Type B pancreatic cell (in vitro differentiated cells): ENCODE results near the gene TMEM37. TPM values are rescaled to one million over a fixed set of nuclear protein-coding genes. Genes with fewer than 3 reads are reported as not detected.

Experiments
- DNase-seq: peaks from one replicate; pipeline ENCODE4 v3.0.0; 2021; ENCODE audit warnings: mixed read lengths; ENCODE audit not compliant: unreplicated experiment; ENCODE audit errors: extremely low spot score
- H3K27ac Mint-ChIP-seq: 2 replicates; pipeline ENCODE4 v1.8.0; 2021; ENCODE audit warnings: mild to moderate bottlenecking, mixed read lengths
- H3K27me3 Mint-ChIP-seq: 2 replicates; pipeline ENCODE4 v1.8.0; 2021; ENCODE audit warnings: mixed read lengths
- H3K36me3 Mint-ChIP-seq: 2 replicates; pipeline ENCODE4 v1.8.0; 2021; ENCODE audit warnings: mixed read lengths
- H3K4me1 Mint-ChIP-seq: one replicate; pipeline ENCODE4 v1.8.0; 2021; ENCODE audit warnings: mixed read lengths; ENCODE audit not compliant: unreplicated experiment
- H3K4me3 Mint-ChIP-seq: 2 replicates; pipeline ENCODE4 v1.8.0; 2021; ENCODE audit warnings: mild to moderate bottlenecking, mixed read lengths
- H3K9me3 Mint-ChIP-seq: 2 replicates; pipeline ENCODE4 v1.8.0; 2021; ENCODE audit warnings: mixed read lengths
- total RNA-seq: library from RNA; stranded (reverse); gene quantifications from 2 replicates; pipeline ENCODE4 v1.2.1, GENCODE V29; 2021; ENCODE audit warnings: low replicate concordance
- TF ChIP-seq, protein P1 (sequence below): fragments of 200-600 bp; sonication (generic); conservative IDR thresholded peaks from 2 replicates; pipeline ENCODE4 v1.5.0; 2021; ENCODE audit warnings: antibody characterized with exemption, mild to moderate bottlenecking

TMEM37 gene
- total RNA-seq, 1 donor from 2014 or later = 11.8 TPM

- Mint-ChIP-seq H3K9me3 (no peaks in the 10 kb centered on the region), H3K27ac (no peak overlapping the region), H3K4me1 (peaks cover 53% of the 10 kb centered on the region), H3K4me3 (no peak overlapping the region), H3K27me3 (peaks cover 9% of the 10 kb centered on the region), H3K36me3 (no peaks in the 10 kb centered on the region)
- TF ChIP-seq, protein P1, sequence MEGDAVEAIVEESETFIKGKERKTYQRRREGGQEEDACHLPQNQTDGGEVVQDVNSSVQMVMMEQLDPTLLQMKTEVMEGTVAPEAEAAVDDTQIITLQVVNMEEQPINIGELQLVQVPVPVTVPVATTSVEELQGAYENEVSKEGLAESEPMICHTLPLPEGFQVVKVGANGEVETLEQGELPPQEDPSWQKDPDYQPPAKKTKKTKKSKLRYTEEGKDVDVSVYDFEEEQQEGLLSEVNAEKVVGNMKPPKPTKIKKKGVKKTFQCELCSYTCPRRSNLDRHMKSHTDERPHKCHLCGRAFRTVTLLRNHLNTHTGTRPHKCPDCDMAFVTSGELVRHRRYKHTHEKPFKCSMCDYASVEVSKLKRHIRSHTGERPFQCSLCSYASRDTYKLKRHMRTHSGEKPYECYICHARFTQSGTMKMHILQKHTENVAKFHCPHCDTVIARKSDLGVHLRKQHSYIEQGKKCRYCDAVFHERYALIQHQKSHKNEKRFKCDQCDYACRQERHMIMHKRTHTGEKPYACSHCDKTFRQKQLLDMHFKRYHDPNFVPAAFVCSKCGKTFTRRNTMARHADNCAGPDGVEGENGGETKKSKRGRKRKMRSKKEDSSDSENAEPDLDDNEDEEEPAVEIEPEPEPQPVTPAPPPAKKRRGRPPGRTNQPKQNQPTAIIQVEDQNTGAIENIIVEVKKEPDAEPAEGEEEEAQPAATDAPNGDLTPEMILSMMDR = no peak
- DNase-seq = peak; percentile 47
Observed at GRCh38 chr2:119484834-119485233, 53.2 kb downstream of the TMEM37 start.

DNA sequence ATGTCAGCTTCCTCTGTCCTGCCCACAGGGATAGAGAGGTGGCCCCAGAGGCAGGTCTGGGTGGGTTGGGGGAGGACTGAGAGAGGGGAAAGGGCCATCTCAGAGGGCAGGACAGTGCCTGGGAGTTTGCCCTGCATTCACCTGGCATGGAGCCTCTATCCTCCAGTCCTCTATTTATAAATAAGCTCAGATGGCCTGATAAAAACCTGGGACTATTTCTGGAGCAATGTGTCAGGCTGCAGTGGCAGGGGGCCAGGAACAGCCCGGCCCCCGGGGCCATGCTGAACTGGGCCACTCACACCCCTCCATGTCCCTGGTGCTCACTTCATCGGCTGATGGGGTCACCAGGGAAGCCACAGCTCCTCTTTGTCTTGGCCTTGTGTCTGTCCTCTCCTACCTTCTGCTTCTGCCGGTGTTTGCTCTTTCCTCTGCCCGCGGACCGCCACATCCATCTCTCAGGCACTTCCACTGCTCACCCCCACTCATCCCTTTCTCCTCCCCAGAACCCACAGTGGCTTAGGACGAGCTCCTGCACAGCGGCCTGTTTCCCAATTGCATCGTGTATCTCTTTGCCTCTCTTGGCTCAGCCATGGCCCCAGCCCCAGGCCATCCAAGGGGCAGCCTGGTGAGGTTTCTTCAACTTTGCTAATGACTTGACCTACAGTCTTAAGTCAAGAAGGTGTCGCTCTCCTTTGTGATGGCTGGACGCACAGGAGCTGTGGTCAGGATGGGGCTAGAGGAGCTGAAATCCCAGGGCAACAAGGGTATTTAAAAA is 53.9 kb downstream of the TMEM37 start:
- Mint-ChIP-seq H3K27me3 (peaks cover 9% of the 10 kb centered on the region), H3K9me3 (no peaks in the 10 kb centered on the region), H3K4me1 (peaks cover 57% of the 10 kb centered on the region), H3K4me3 (no peak overlapping the region), H3K27ac (no peak overlapping the region), H3K36me3 (no peaks in the 10 kb centered on the region)
- peak; percentile 59 for DNase-seq
- TF ChIP-seq, protein P1 = no peak

- peak overlapping the region; percentile 39 for H3K4me3 Mint-ChIP-seq
- DNase-seq = peak; percentile 34
- no peaks in the 10 kb centered on the region for H3K36me3 Mint-ChIP-seq
- H3K27ac Mint-ChIP-seq = peak overlapping the region; percentile 52
- peaks cover 65% of the 10 kb centered on the region for H3K4me1 Mint-ChIP-seq
- TF ChIP-seq, protein P1 = no peak
- H3K27me3 Mint-ChIP-seq = peaks cover 9% of the 10 kb centered on the region
- no peaks in the 10 kb centered on the region for H3K9me3 Mint-ChIP-seq
Observed at GRCh38 chr2:119486196-119486827, 54.7 kb downstream of the TMEM37 start.

- Mint-ChIP-seq H3K36me3 (no peaks in the 10 kb centered on the region), H3K4me1 (peaks cover 67% of the 10 kb centered on the region), H3K4me3 (peak overlapping the region; percentile 39), H3K27me3 (peaks cover 9% of the 10 kb centered on the region), H3K9me3 (no peaks in the 10 kb centered on the region), H3K27ac (peak overlapping the region; percentile 52)
- TF ChIP-seq, protein P1 = no peak
- DNase-seq = peak; percentile 24
Observed at GRCh38 chr2:119486886-119487285, 55.2 kb downstream of the TMEM37 start.

DNA sequence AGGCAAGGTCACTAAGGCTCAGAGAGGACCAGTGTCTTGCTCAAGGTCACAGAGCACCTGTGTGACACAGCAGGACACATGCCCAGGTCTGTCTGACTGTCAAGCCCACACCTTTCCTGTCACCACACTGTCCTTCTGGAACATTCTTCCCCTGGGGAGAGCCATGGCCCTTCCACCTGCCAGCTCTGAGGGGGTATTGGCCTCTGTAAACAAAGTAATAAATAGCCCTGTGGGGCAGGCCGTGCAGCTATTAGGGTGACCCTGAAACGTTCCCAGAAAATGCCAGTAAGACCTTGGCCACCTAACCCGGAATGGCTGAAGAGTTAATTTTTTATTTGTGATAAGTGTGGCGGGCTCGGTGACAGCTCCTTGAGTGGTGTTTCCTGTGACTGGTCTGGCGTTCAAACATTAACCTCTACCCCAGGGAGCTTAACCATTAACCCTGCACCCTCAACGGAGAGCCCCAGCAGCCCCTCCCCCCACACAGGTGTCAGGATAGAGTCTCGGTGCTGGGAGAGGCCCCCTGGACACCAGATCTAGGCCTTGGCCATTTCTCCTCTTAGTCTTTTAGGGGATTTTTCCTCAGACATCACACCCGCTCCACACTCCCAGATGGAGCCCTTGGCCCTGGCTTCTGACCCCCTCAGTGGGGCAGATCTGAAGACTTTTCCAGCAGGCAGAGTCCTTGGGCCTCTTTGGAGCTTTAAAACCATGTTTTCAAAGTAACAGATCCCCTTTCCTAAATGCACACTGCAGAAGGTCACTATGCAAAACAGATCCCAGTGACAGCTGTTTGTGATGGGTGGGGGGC is 56.0 kb downstream of the TMEM37 start:
- peak; percentile 58 for DNase-seq
- peak overlapping the region; percentile 83 for H3K27ac Mint-ChIP-seq
- H3K27me3 Mint-ChIP-seq = peaks cover 9% of the 10 kb centered on the region
- TF ChIP-seq, protein P1 = no peak
- no peak overlapping the region for H3K4me3 Mint-ChIP-seq
- no peaks in the 10 kb centered on the region for H3K9me3 Mint-ChIP-seq
- no peaks in the 10 kb centered on the region for H3K36me3 Mint-ChIP-seq
- H3K4me1 Mint-ChIP-seq = peaks cover 75% of the 10 kb centered on the region

Other genes with a start within 250 kb of the TMEM37 start
- gene STEAP3, start 208.0 kb upstream of the TMEM37 start, total RNA-seq = 19.0 and 25.5 TPM in 2 replicates
- 10.8 and 11.7 TPM in 2 replicates for gene C2orf76, start 65.0 kb upstream of the TMEM37 start, total RNA-seq
- 125 and 231 TPM in 2 replicates for gene DBI, start 64.9 kb upstream of the TMEM37 start, total RNA-seq
- 1.9 and 2.4 TPM in 2 replicates for gene SCTR, start 92.6 kb downstream of the TMEM37 start, total RNA-seq
- 1.6 and 4.8 TPM in 2 replicates for gene CFAP221, start 112.6 kb downstream of the TMEM37 start, total RNA-seq
- 16.9 and 19.0 TPM in 2 replicates for gene TMEM177, start 247.3 kb downstream of the TMEM37 start, total RNA-seq